ENCODE measurements around the gene ARMC2. TPM values are rescaled to one million over a fixed set of nuclear protein-coding genes. Genes with fewer than 3 reads are reported as not detected.

The ARMC2 gene
- total and polyA plus RNA-seq, 4 donors = 11.8 to 18.5 (median 14.3) TPM

DNA sequence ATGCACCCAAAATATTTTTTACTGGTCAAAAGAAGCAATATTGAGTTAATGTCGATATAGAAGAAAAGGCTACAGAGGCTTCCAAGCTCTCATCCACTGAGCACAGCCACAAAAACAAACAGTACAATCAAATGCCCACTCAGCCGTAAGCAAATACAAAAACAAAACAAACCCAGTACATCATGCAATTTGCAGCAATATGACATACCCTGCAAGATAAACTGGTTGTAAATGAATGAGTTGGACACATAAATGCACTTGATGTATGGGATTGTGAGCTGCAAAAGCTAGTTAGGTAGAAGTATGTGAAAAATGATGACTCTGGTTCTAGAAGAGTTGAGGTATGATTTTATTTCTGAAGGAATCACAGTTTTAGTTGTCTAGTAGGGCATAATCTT, 162.5 kb downstream of the ARMC2 start:
- H3K27ac ChIP-seq (ENCODE audit: low read depth, low read length) = no peak overlapping the region
- no peaks in the 10 kb centered on the region for H3K9me3 ChIP-seq (ENCODE audit: control insufficient read depth, insufficient read depth, low read length)
- H3K4me1 ChIP-seq (ENCODE audit: control insufficient read depth, insufficient read depth, low read length) = peaks cover 4% of the 10 kb centered on the region
- H3K27me3 ChIP-seq (ENCODE audit: control insufficient read depth, insufficient read depth, low read length) = no peaks in the 10 kb centered on the region
- H3K4me3 ChIP-seq (ENCODE audit: low read depth, low read length) = no peak overlapping the region
- no peak for DNase-seq (ENCODE audit: low read depth in 4 of 6, low spot score in 6 of 6)
- no peaks in the 10 kb centered on the region for H3K36me3 ChIP-seq (ENCODE audit: control insufficient read depth, insufficient read depth, low read length)
- no CpG with 5 or more reads among the region's 2 CpGs for WGBS (ENCODE audit: insufficient coverage)

DNA sequence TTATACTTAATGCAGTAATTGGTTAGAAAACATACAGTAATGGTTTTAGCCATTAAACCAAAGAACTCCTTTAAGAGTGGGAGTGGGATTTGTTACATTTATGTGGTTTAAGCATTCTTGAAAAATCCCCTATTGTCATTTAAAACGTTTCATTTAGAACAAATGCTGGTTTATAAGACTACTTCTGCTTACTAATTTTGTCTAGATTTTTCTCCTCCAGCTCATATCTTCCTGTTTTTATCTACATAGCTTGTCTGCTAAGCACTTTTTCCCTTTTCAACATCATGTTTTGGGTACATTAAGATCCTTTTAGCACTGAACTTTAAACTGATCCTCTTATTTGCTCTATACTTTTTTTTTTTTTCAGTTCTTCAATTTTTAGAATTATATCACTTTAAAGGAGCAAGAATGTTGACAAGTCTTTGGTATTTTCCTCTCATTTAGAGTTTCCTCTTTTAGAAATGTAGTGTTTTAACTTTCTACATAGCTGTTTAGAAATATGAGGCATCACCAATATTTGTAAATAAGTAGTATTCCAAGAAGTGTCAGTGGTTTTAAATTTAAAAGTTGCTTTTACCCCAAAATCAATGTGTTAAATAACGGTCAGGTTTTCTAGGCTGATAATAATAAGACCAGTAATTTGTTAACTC, 165.6 kb downstream of the ARMC2 start:
- H3K27ac ChIP-seq (ENCODE audit: low read depth, low read length) = no peak overlapping the region
- no peak overlapping the region for H3K4me3 ChIP-seq (ENCODE audit: low read depth, low read length)
- H3K9me3 ChIP-seq (ENCODE audit: control insufficient read depth, insufficient read depth, low read length) = no peaks in the 10 kb centered on the region
- H3K27me3 ChIP-seq (ENCODE audit: control insufficient read depth, insufficient read depth, low read length) = no peaks in the 10 kb centered on the region
- WGBS (ENCODE audit: insufficient coverage) = no CpG with 5 or more reads among the region's 2 CpGs
- no peak for DNase-seq (ENCODE audit: low read depth in 4 of 6, low spot score in 6 of 6)
- no peaks in the 10 kb centered on the region for H3K36me3 ChIP-seq (ENCODE audit: control insufficient read depth, insufficient read depth, low read length)
- H3K4me1 ChIP-seq (ENCODE audit: control insufficient read depth, insufficient read depth, low read length) = peaks cover 3% of the 10 kb centered on the region

DNA sequence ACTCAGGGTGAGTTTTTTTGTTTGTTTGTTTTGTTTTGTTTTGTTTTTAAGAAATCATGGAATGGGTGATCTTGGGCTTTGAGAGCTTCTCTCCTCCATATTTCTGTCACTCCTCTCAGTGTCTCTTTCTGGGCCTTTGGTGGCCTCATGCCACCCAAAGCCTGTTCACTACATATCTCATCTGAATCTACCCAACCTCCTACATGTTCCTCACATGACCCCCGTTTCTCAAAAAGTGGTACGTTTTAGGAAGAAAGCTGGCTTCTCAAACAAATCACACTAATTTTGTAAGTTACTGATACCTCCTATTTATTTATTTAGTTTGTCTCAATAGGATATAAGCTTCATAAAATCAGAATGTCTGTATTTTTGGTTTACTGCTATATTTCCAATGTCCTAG, 166.4 kb downstream of the ARMC2 start:
- H3K27ac ChIP-seq (ENCODE audit: low read depth, low read length) = no peak overlapping the region
- H3K4me3 ChIP-seq (ENCODE audit: low read depth, low read length) = no peak overlapping the region
- WGBS (ENCODE audit: insufficient coverage) = no CpG with 5 or more reads among the region's 2 CpGs
- H3K36me3 ChIP-seq (ENCODE audit: control insufficient read depth, insufficient read depth, low read length) = no peaks in the 10 kb centered on the region
- H3K9me3 ChIP-seq (ENCODE audit: control insufficient read depth, insufficient read depth, low read length) = no peaks in the 10 kb centered on the region
- no peak for DNase-seq (ENCODE audit: low read depth in 4 of 6, low spot score in 6 of 6)
- H3K27me3 ChIP-seq (ENCODE audit: control insufficient read depth, insufficient read depth, low read length) = no peaks in the 10 kb centered on the region
- no peaks in the 10 kb centered on the region for H3K4me1 ChIP-seq (ENCODE audit: control insufficient read depth, insufficient read depth, low read length)

DNA sequence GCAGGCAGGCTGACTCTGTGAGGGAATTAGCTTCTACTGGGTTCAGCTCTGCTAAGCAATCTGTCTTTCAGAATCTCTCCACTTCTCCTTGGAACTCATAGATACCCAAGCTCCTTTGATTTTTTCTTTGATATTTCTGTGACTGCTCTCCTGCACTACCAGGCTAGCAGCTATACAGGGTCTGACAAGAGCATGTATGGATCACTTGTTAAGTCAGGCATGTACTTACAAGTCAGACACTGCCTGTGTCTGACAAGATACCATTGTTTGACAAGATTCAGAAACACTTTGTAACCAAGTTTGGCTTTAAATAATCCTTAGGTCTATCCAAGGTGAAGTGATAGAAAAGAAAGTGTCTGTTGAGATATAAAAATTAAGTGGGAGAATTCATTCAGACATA, 167.0 kb downstream of the ARMC2 start:
- DNase-seq (ENCODE audit: low read depth in 4 of 6, low spot score in 6 of 6) = no peak
- Histone ChIP-seq H3K9me3 (ENCODE audit: control insufficient read depth, insufficient read depth, low read length) (no peaks in the 10 kb centered on the region), H3K27ac (ENCODE audit: low read depth, low read length) (no peak overlapping the region), H3K27me3 (ENCODE audit: control insufficient read depth, insufficient read depth, low read length) (no peaks in the 10 kb centered on the region), H3K36me3 (ENCODE audit: control insufficient read depth, insufficient read depth, low read length) (no peaks in the 10 kb centered on the region), H3K4me3 (ENCODE audit: low read depth, low read length) (no peak overlapping the region), H3K4me1 (ENCODE audit: control insufficient read depth, insufficient read depth, low read length) (no peaks in the 10 kb centered on the region)

DNA sequence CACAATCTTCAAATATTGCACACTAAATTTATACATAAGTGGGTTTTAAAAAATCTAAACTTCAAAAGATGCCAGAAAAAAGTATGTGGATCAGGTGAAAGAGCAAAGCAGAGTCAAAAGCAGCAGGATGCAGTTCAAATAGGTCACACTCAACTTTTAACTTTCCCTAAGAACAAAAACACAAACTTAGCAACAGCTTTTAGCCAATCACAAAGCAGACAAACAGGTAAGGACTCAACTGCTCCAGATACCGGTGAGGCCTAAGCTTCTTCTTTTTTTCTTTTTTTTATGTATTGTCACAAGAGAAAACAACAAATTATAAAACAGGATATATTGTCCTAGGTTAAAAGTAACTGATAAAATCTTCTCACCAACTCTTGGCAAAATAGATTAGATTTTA, 171.7 kb downstream of the ARMC2 start:
- no peaks in the 10 kb centered on the region for H3K36me3 ChIP-seq (ENCODE audit: control insufficient read depth, insufficient read depth, low read length)
- no peaks in the 10 kb centered on the region for H3K9me3 ChIP-seq (ENCODE audit: control insufficient read depth, insufficient read depth, low read length)
- H3K27ac ChIP-seq (ENCODE audit: low read depth, low read length) = no peak overlapping the region
- no peaks in the 10 kb centered on the region for H3K4me1 ChIP-seq (ENCODE audit: control insufficient read depth, insufficient read depth, low read length)
- no peak overlapping the region for H3K4me3 ChIP-seq (ENCODE audit: low read depth, low read length)
- no peak for DNase-seq (ENCODE audit: low read depth in 4 of 6, low spot score in 6 of 6)
- H3K27me3 ChIP-seq (ENCODE audit: control insufficient read depth, insufficient read depth, low read length) = no peaks in the 10 kb centered on the region
- WGBS (ENCODE audit: insufficient coverage) = no CpG with 5 or more reads among the region's 1 CpG

DNA sequence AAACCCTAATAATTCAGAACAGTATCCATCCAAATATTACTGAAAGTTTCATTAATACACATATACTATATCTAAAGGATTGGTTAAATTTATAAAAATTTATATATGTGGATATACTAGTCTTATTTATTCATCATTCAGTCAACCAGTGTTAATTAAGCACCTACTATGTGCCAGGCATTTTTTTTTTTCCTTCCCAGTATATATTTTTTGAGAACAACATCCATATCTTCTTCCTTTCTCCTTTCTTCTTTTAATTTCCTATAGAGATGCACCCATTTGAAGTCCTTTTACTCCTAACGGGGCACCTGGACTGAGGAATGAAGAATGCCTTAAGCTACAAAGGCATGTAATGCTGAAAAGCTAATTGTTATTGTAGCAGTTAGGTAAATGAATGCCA, 173.6 kb downstream of the ARMC2 start:
- H3K27me3 ChIP-seq (ENCODE audit: control insufficient read depth, insufficient read depth, low read length) = no peaks in the 10 kb centered on the region
- no peak for DNase-seq (ENCODE audit: low read depth in 4 of 6, low spot score in 6 of 6)
- no peak overlapping the region for H3K4me3 ChIP-seq (ENCODE audit: low read depth, low read length)
- no peak overlapping the region for H3K27ac ChIP-seq (ENCODE audit: low read depth, low read length)
- H3K4me1 ChIP-seq (ENCODE audit: control insufficient read depth, insufficient read depth, low read length) = no peaks in the 10 kb centered on the region
- H3K9me3 ChIP-seq (ENCODE audit: control insufficient read depth, insufficient read depth, low read length) = no peaks in the 10 kb centered on the region
- no CpG with 5 or more reads among the region's 1 CpG for WGBS (ENCODE audit: insufficient coverage)
- no peaks in the 10 kb centered on the region for H3K36me3 ChIP-seq (ENCODE audit: control insufficient read depth, insufficient read depth, low read length)

DNA sequence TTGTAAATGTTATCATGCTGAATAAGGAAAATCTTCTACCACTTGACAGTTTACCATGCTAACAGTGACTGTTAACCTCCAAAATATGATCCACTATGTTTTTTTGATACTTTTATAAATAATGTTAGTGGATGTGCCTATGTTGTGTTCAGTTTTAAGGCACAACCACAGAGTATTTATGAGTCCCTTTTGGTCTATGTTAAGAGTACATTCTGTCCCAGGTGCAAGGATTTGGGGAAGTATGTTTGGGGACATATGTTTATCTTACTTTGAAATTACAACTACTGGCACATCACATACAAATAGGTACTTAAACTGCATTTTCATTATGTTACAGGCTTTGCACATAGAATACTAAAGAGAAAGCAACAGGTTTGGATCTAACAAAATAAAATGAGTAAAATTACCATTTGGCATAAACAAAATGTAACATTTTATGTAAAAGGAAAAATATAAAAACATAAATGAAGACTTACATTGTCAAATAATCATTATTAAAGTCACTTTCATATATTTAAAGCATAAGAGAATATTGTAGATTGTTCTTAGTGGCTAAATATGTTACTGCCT, 175.2 kb downstream of the ARMC2 start:
- no peak for DNase-seq (ENCODE audit: low read depth in 4 of 6, low spot score in 6 of 6)
- Histone ChIP-seq H3K9me3 (ENCODE audit: control insufficient read depth, insufficient read depth, low read length) (no peaks in the 10 kb centered on the region), H3K36me3 (ENCODE audit: control insufficient read depth, insufficient read depth, low read length) (no peaks in the 10 kb centered on the region), H3K27ac (ENCODE audit: low read depth, low read length) (no peak overlapping the region), H3K4me3 (ENCODE audit: low read depth, low read length) (no peak overlapping the region), H3K4me1 (ENCODE audit: control insufficient read depth, insufficient read depth, low read length) (no peaks in the 10 kb centered on the region), H3K27me3 (ENCODE audit: control insufficient read depth, insufficient read depth, low read length) (no peaks in the 10 kb centered on the region)

Small RNA genes within 50 kb of the gene (small RNA-seq; reads per million reads assigned to genes)
- gene AL445189.2 (ENCODE audit: low replicate concordance) (0.37 reads per million, percentile 41 among the genes with 10 or more reads in this experiment), gene Z95118.1 (ENCODE audit: low replicate concordance) (not detected)

Other genes starting within 250 kb of the ARMC2 start
- gene SESN1, start 246.4 kb downstream of the ARMC2 start, total RNA-seq = 10 to 100 TPM; 58.4 to 68.6 TPM
- 10 to 100 TPM; 25.3 to 28.4 TPM for gene SESN1, start 246.4 kb downstream of the ARMC2 start, polyA plus RNA-seq (ENCODE audit: insufficient read length in 2 of 2)
- gene CEP57L1, start 247.1 kb downstream of the ARMC2 start, total RNA-seq = 10 to 100 TPM; 47.3 to 50.7 TPM
- 10 to 100 TPM; 18.4 to 19.1 TPM for gene CEP57L1, start 247.1 kb downstream of the ARMC2 start, polyA plus RNA-seq (ENCODE audit: insufficient read length in 2 of 2)

All from spinal cord (tissue), 10 donors.